Activated T-cell treated with anti-CD3 and anti-CD28 coated beads for 1 hour (primary cell): Measurements from ENCODE around the gene RRAGD.
"Not testable (repeated sequence)": the region's sequence is repeated elsewhere in the genome, so short reads cannot be mapped to it uniquely, and the experiment has no call there.

Source experiments
- DNase-seq: peaks from one replicate; pipeline ENCODE4 v3.0.0-alpha.2; 2020; ENCODE audit warnings: low read depth

RRAGD gene

DNA sequence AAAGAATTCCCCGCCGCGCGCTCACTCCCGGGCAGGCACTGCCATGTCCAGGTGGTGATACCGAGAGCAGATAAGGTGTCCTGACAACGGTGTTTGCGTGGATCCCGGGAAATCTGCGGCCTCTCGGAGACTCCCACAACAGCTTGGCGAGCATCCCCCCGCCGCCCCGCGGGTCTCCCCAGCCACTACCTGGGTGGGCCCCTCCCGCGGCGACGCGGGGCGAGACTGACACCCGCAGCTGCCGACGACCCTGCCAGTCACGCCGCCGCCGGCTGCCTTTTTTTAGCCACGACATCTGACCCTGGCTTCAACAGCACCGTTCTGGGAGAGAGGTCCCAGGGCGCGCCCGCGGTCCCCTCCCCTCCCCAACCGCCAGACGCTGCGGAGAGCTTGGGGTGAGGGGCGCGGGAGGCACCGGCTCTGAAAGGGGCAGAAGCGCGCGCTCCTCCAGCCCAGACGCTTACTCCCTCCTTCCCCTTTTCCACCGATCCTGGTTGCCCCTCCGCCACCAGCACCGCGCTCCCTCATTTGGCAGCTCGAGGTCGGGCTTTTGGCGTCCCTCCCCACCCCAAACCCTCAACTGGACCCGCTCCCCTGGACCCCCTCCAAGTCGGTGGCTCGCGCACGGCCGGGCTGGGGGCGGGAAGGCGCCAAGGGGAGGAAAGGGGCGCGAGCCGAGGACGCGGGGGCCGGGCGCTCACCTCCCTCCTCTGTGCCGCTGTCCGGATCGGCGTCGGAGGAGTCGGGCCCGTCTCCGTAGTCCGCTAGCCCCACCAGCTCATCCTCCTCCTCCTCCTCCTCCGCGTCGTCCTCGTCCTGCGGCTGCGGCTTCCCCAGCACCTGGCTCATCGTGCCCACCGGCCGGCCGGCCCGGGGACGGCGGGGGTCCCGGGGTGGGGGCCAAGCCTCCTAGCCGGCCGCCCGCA lies 665 bp downstream of the RRAGD start:
- DNase-seq: peak; percentile 3

DNA sequence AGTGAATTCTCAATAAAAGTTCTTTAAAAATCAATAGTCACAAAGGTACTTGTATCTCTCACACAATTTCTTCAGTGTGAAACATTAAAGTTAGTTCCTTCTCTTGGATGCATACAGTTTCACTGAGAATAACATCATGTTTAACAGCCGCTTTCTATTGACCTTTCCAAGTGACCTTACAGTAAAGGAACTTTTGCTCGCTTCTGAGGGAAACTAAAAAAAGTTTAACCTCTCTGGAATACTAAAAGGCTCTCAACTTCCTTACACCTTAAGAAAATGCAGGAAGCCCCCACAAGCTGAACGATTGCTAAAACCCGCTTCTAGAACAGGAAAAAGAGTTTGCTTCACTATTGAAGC lies 1.3 kb downstream of the RRAGD start:
- no peak for DNase-seq

DNA sequence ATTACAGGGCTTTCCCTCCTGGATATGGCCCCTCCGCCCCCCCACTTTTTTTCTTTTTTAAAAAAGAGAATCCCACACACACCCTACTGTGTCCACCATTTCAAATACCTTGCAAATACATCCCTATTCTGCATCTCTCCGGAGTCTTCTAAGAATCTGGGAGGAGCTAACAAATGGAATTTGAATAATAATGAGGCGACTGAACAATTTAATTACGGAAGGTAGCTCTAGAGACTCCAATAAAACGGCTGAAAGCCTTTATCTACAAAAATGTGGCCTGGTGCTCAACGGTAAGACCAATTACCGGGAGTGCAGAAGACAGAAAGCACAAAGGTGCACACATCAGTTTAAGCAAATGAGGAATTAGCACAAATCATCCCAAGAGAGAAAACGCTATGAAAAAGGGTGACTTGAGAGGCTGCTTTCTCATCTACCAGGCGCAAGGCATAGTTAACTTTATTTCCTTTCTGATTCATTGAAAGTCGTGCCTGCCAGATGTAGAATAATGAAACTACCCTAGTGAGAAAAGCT lies 1.8 kb downstream of the RRAGD start:
- DNase-seq: no peak

DNA sequence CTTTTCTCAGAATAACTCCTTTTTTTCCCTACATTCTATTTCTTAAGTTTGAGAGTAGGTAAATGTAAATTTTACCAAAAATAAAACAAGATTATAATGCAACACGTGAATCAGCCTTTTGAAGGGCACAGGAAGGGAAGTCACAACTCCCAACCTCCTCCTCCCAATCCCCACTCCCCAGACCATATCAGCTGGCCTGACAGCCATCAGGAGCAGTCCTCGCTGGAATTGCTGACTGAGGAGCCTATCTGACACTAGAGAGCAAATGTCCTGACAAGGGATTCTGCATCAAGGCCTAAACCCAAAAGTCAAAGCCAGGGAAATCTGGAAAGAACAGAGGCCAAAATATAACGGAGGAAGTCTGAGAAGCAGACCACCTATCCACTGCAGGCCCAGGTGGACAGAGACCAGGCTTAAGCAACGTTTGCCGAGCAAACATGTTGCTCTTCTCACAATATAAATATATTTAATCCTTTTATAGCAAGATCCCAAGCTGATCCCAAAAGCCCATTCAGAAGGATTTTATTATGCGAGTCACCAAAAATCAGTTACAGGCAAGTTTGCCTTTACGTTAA lies 2.5 kb downstream of the RRAGD start:
- DNase-seq: no peak

DNA sequence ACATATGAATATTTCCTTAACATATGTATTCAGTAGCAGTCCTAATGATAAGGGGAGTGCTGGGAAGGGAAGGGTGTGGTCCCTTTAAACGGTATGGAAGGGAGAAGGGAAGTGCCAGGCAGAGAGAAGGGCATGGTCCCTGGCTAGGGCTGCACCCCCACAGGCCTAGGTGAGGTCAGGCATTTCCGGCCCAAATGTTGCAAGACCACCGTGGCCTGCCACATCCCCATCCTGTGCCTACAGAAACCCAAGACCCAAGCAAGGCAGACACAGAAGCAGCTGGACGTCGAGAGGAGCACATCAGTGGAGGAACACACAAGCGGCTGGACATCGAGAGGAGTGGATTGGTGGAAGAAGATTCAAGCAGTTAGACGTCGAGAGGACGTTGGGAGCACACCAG lies 5.9 kb downstream of the RRAGD start:
- no peak for DNase-seq

DNA sequence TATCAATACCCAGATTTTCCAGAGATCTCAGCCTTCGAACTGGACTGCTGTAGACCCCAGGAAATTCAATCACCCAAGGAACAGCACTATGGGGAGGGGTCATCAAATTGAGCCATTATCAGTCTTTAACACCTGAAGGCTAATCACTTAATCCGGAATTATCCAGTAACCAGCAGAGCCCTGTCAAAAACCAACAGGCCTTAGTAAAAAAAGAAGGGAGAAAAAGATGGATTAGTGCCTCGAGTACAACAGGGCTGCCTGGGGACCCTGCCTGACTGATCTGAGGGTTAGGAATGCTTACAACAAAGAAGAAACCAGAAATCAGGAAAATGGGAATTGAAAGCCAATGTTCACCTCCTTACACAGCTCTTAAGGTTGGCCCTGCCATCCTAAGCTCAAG lies 7.6 kb downstream of the RRAGD start:
- no peak for DNase-seq

DNA sequence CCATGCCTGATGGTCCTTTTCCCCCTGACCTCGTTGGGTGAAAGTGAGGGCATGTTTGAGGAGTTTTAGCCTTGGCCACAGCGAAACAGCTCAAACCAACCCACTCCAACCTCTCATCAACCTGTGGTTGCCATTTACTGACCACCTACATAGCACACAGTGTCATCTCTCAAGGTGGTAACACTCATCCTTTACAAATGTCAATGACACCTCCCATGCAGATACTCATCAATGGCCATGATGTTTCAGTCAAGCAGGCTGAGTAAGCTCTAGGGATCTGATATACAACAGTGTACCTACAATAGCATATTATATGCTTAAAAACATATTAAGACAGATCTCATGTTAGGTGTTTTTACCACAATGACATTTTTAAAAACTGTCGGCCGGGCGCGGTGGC lies 9.3 kb downstream of the RRAGD start:
- no peak for DNase-seq

DNA sequence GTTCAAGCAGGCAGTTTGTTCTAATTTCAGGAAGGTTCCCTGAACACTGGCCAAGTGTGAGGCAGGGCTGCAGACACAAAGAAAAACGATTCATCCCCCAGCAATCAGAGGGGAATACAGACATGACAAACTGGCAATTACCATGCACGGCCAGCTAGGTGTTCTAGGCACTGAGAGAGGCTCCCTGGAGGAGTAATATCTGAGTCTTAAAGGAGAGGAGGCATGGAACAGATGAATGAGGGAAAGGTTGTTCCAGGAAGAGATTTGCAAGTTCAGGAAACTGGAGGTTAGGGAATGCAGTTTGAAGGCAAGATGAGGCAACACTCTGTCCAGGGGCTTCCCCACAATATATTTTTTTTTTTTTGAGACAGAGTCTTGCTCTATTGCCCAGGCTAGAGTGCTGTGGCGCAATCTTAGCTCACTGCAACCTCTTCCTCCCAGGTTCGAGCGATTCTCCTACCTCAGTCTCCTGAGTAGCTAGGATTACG lies 11.1 kb downstream of the RRAGD start:
- DNase-seq: no peak

DNA sequence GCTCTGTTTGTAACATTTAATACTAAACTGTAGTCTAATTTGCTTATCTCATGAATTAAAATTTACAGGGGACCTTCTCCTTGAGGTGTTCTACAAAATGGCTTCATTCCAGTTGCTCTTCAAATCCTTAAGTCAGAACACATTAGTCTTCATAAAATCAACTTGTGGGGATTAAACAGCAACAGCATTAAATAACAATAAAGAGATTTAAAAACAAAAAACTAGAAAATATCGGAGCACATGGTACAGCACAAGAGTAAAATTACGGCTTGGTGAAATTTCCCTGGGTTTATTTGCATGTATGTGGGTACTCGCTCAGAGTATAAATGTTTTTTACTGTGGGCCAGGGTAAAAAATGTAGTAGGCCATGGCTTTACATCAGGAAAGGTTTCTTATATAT lies 12.0 kb downstream of the RRAGD start:
- no peak for DNase-seq

DNA sequence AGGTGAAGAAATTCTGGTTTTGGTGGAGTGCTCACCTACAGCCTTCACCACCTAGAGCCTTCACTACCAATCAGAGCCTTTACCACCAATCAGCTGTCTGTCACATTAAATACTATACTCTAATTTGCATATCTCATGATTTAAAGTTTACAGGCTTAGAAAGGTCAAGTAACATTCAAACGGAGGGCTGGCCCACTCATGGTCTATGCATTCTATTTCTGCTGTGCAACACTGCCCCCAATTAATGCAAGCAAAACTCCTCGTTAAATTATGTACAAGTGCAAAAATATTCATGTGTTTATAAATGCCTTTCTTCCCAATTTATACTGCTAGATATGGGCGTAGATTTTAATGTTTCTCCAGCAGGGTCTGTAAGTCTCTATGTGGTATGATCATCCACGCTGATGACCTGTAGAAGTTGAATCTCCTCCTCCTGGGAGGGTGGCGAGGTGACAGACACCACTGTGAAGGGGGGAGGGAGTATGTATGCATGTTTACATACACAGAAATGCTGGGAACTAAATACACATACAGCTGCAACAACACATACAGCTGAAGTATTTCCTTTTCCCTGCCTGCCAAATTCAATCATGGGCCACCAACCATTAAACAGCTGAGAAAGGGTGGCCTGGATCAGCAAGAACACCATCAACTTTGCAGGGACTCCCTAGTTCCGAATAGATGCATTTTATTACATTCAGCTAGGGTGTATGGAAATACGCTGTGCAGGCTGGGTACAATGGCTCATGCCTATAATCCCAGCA lies 13.1 kb downstream of the RRAGD start:
- no peak for DNase-seq

DNA sequence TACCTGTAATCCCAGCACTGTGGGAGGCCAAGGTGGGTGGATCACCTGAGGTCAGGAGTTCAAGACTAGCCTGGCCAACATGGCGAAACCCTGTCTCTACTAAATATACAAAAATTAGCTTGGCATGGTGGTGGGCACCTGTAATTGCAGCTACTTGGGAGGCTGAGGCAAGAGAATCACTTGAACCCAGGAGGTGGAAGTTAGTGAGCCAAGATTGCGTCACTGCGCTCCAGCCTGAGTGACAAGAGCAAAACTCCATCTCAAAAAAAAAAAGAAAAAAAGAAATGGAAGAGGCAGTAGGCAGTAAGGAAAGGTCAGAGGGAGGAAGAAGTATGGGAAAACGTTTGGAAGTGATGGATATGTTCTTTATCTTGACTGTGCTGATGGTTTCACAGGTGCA lies 14.2 kb downstream of the RRAGD start:
- DNase-seq: not testable (repeated sequence)

DNA sequence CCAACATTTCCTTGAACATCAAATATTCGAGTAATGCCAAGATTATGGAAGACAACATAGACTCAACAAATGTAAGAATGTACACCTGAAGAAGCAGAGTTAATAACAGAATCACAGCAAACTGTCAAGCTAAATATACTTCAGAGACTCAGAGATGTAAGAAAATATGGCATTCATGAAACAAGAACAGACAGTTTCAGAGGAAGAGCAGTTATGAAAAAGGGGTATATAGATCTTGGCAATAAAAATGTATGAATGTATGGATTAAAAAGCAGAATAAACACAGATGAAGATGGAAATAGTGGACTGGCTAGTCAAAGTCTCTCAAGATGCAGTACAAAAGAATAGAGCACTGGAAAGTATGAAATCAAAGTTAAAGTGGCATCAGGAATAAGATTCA lies 18.4 kb downstream of the RRAGD start:
- DNase-seq: no peak

DNA sequence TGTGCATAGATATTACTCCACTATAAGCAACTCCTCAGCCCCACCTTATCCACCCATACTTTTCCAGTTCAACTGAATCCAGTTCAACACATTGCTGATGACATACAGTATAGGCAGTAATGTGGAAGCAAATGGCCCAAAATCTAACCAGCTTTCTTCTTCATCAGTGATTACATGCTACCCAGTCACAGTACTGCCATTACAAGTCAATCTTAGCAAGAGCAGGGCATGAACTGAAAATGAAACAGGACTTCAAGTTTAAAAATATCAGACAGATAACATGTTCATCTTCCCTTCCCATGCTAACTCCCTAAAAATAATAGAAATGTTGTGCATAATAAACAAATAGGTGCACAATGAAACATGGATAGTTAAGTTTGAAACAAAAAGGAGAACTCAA lies 19.2 kb downstream of the RRAGD start:
- DNase-seq: no peak

DNA sequence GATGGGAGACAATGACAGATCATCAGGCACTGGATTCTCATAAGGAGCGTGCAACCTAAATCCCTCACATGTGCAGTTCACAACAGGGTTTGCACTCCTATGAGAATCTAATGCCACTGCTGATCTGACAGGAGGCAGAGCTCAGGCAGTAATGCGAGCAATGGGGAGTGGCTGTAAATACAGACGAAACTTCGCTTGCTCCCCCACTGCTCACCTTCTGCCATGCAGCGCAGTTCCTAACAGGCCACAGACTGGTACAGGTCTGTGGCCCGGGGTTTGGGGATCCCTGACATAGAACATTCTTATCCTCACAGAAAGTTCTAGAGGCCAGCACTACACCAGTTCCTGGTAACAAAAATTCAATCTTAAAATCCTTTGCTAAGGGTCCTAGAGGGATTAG lies 23.2 kb downstream of the RRAGD start:
- no peak for DNase-seq

DNA sequence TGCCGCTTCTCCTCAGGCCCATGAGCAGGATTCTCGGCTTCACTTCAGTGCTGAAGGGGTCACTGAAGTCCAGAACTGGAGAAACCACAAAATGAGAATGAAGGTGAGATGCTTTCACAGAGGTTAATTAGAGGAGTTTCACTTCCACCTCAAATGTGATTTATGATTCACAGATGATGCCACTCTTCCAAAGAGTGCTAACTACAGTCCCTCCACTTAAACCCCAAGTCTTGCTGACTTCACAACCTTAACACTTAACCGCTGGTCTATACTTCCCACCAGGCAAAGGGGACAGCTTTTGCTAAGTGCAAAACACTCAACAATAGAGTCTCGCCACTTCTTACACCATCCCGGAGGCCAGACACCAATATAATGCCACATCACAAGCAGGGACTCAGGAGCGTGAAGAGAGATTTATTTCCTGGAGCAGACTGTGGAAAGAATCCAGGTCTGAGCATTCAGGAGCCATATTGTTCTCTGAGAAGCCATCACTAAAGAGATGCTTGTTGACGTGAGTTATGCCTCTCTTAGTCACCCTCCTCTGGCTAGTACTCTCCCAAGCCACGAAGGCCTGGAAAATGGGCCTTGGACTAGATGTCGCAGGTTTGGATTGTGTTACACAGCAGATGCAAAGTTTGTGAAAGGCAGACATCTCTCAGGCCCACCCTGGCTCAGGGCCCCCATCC lies 24.4 kb downstream of the RRAGD start:
- no peak for DNase-seq

DNA sequence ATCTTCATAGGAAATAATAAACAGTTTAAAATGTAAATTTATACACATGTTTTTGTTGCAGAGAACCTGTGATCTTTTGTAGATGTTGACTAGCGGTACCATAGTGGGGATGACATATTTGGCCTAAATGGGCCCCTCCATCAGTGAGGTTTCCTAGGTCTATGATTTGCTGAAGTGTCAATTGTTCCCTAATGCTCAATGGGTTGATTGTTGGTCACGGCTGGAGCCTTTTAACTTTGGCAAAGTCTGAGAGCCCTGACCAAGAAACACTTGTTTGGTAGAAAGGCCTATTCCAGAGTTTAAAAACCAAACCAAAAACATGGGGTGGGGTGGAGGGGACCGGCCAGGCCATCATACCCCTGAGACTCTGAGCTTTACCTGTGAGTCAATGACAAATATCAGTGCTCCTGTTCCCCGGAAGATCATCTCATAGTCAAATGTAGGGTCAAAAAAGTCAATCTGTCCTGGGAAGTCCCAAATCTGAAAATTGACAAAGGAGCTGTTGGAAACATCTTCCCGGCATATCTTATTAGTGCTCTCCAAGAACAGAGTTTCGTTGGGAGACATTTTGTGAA lies 25.1 kb downstream of the RRAGD start:
- no peak for DNase-seq

DNA sequence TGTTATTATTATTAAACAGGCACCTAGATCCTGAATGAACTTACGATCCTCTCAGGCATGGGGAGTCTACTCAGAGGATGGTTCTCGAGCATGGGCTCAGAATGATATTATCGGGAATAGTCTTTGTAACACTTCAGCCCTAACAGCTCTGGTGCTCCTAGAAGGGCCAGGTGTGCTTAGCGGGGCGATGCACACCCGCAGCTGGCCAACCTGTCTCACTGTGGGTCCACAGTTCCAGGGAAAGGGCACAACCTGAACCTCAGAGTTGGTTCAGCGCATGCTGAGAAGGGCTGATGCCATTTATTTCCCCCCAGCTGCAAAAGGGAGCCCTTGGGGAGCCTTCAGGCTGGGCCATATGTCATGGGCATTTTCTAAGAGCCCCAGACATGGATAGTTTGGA lies 26.2 kb downstream of the RRAGD start:
- no peak for DNase-seq

DNA sequence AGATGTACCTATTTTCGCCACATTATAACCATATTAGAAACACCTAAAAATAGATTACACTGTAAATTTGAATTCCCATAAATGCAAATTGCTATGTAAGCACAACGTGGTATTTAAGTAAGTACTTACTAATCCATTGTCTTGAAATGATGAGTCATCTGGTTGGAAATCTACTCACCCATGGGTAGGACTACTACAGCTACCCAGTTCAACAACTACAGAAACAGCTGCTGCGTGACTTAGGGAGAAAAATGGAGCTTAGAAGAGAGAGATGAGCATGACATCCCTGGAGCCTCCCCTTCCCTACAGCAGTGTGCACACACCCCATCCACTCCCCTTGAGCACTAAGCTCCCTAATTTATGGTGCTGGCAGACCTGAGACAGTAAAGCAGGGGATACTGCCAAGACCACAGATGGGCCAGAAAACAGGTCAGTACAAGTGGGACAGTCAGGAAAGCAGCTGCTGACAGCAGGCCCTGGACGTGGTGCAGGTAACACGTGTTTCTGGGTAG lies 26.9 kb downstream of the RRAGD start:
- DNase-seq: no peak

DNA sequence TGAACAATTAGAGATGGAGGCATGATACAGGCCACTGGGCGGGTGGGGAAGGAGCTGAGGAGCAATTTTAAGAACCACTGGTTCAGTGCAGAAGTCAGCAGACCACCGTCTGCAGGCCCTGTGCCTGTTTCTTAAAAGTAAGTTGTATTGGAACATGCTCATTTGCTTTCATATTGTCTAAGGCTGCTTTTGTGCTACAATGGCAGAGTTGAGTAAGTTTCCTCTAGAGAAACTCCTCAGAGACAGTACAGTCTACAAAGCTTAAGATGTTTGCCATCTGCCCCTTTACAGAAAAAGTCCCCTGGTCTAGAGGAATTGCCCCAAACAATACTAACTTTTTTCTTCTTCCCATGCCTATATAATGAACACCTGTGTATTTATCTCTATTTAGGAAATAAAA lies 31.0 kb downstream of the RRAGD start:
- DNase-seq: no peak

DNA sequence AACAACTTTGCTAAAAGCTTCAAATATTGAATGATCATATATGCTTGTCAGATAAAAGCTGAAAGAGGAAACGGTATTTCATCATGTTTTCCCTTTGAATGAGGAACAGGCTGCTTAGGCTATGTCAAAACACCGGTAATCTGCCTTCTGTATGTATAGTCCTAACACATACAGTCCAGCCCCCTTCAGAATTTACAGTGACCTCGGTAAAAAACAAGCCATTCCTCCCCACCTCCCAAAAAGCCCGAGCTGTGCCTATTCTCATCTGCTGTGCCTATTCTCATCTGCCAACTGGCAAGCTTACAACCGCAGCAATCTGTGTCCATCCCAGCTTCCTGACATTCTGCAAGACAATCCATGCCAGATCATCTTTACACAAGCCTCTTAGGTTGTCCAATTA lies 32.8 kb downstream of the RRAGD start:
- no peak for DNase-seq

DNA sequence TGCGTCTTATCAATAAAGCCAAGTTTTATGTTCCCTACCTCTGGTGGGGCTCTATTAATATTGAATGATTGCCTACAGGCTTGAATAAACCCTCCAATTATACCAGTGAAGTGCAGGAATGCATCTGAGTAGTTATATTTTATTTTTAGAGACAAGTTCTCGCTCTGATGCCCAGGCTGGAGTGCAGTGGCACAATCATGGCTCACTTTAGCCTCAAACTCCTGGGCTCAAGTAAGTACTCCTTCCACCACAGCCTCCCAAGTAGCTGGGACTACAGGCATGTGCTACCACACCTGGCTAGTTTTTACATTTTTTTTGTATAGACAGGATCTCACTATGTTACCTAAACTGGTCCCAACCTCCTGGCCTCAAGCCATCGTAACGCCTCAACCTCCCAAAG lies 33.4 kb downstream of the RRAGD start:
- no peak for DNase-seq
